T-cell (primary cell): ENCODE results near the gene LSS. TPM values are rescaled to one million over a fixed set of nuclear protein-coding genes. Genes with fewer than 3 reads are reported as not detected.
A peak's percentile ranks its signal among the peaks of the same experiment; 100 is the strongest.

Experiments used
- ATAC-seq, 4 experiments: fragments of 200-7000 bp in 3 of 4; fragments of 150-1000 bp in 1 of 4; cut with Tn5 transposase; replicated peaks in 1 of 4; 1 replicate in 3 of 4; 2 replicates in 1 of 4; pipeline ENCODE4 v1.10.0; 2021; ENCODE audit warnings: moderate library complexity in 3 of 4, mild to moderate bottlenecking in 2 of 4, moderate number of reproducible peaks in 1 of 4
- CTCF ChIA-PET, 2 donors: fragments of 300-600 bp; sonication (Branson Sonifier 250); formaldehyde crosslinking; loops; one replicate each; lab custom pipeline; 2022; ENCODE audit warnings: antibody characterized with exemption in 2 of 2; lab: Charles Lee
- POLR2A ChIA-PET, 2 donors: fragments of 300-600 bp; sonication (Branson Sonifier 250); formaldehyde crosslinking; loops; one replicate each; lab custom pipeline; 2022; ENCODE audit warnings: antibody characterized with exemption in 2 of 2; lab: Charles Lee
- DNase-seq, 35 experiments: peaks; one replicate each; pipeline versions ENCODE4 v3.0.0 to v3.0.0-alpha.2; 2013 to 2023
- H3K27ac ChIP-seq: one replicate; pipeline ENCODE4 v1.5.1; 2013; ENCODE audit warnings: low read length
- H3K27me3 ChIP-seq, 2 experiments: replicated peaks in 1 of 2; 1 replicate in 1 of 2; 2 replicates in 1 of 2; pipeline versions ENCODE4 v1.6.1 to v1.7.0; 2013; ENCODE audit warnings: low read length in 1 of 2, mixed read lengths in 1 of 2; ENCODE audit not compliant: control insufficient read depth in 2 of 2, insufficient read depth in 2 of 2; ENCODE audit errors: extremely low read depth in 1 of 2
- H3K36me3 ChIP-seq, 2 donors: 1 replicate in 1 of 2; 2 replicates in 1 of 2; pipeline versions ENCODE4 v1.6.1 to v1.7.0; 2013; ENCODE audit warnings: low read length in 1 of 2; ENCODE audit not compliant: control insufficient read depth in 2 of 2, insufficient read depth in 1 of 2; ENCODE audit errors: extremely low read depth in 1 of 2
- H3K4me1 ChIP-seq, 2 experiments: 1 replicate in 1 of 2; 2 replicates in 1 of 2; pipeline versions ENCODE4 v1.6.1 to v1.7.0; 2013; ENCODE audit warnings: low read length in 2 of 2, mixed read lengths in 1 of 2; ENCODE audit not compliant: insufficient read depth in 2 of 2, control insufficient read depth in 1 of 2; ENCODE audit errors: extremely low read depth in 1 of 2
- H3K4me3 ChIP-seq, 2 donors: 1 replicate in 1 of 2; 2 replicates in 1 of 2; pipeline versions ENCODE4 v1.5.1 to v1.7.0; 2013; ENCODE audit warnings: mild to moderate bottlenecking in 2 of 2, low read length in 1 of 2, moderate library complexity in 1 of 2; ENCODE audit not compliant: control insufficient read depth in 1 of 2; ENCODE audit errors: extremely low read depth in 1 of 2
- H3K9me3 ChIP-seq: 2 replicates; pipeline ENCODE4 v1.7.0; 2013
- H3K27ac Mint-ChIP-seq, 2 donors: one replicate each; pipeline ENCODE4 v1.8.0; 2020 to 2021; ENCODE audit warnings: mild to moderate bottlenecking in 2 of 2, mixed read lengths in 2 of 2
- H3K27me3 Mint-ChIP-seq, 2 donors: one replicate each; pipeline ENCODE4 v1.8.0; 2021 to 2022; ENCODE audit warnings: mixed read lengths in 2 of 2
- H3K36me3 Mint-ChIP-seq: one replicate; pipeline ENCODE4 v1.8.0; 2021; ENCODE audit warnings: mixed read lengths
- H3K4me1 Mint-ChIP-seq, 3 donors: one replicate each; pipeline ENCODE4 v1.8.0; 2020 to 2022; ENCODE audit warnings: mixed read lengths in 3 of 3, mild to moderate bottlenecking in 1 of 3
- H3K4me3 Mint-ChIP-seq, 3 donors: one replicate each; pipeline ENCODE4 v1.8.0; 2020 to 2022; ENCODE audit warnings: mild to moderate bottlenecking in 3 of 3, mixed read lengths in 3 of 3, moderate library complexity in 3 of 3
- H3K9me3 Mint-ChIP-seq, 3 donors: one replicate each; pipeline ENCODE4 v1.8.0; 2020 to 2022; ENCODE audit warnings: mixed read lengths in 3 of 3
- WGBS: methylation state at CpG from one replicate; pipeline ENCODE4 v1.1.5; 2013; ENCODE audit warnings: missing lambda C conversion rate; ENCODE audit not compliant: insufficient coverage; 5-methylcytosine and 5-hydroxymethylcytosine counted together
- total RNA-seq, 35 experiments: library from RNA in 6 of 35; stranded (reverse) in 6 of 35; fragments of 120-200 nt in 1 of 35; gene quantifications; one replicate each; pipeline versions ENCODE4 v1.2.1 to v1.2.4 and lab custom pipeline; 2013 to 2026

The LSS gene
- total RNA-seq, 5 donors from 2014 or later (not counting 1 experiment from before 2014, with no cell fraction given) = 41.3 to 63.0 (median 49.4) TPM

GRCh38 chr21:46194374-46195334, 33.9 kb downstream of the LSS start:
- peaks cover 21 to 37% of the 10 kb centered on the region in 2 donors for H3K36me3 ChIP-seq
- H3K27me3 ChIP-seq = no peaks in the 10 kb centered on the region
- Mint-ChIP-seq H3K9me3 (no peaks in the 10 kb centered on the region), H3K36me3 (peaks cover 39% of the 10 kb centered on the region), H3K27ac (no peak overlapping the region), H3K27me3 (no peaks in the 10 kb centered on the region), H3K4me3 (no peak overlapping the region), H3K4me1 (no peaks in the 10 kb centered on the region)
- H3K27ac ChIP-seq = no peak overlapping the region
- no peaks in the 10 kb centered on the region for H3K4me1 ChIP-seq
- H3K4me3 ChIP-seq = no peak overlapping the region
- ATAC-seq (no peak), DNase-seq (peak in 1 of 35 experiments; percentile 3)
- 98% methylated on average over 28 of the region's 34 CpGs for WGBS
- CTCF ChIA-PET = no interaction called here
- POLR2A ChIA-PET = no interaction called here
- no peaks in the 10 kb centered on the region for H3K9me3 ChIP-seq

DNA sequence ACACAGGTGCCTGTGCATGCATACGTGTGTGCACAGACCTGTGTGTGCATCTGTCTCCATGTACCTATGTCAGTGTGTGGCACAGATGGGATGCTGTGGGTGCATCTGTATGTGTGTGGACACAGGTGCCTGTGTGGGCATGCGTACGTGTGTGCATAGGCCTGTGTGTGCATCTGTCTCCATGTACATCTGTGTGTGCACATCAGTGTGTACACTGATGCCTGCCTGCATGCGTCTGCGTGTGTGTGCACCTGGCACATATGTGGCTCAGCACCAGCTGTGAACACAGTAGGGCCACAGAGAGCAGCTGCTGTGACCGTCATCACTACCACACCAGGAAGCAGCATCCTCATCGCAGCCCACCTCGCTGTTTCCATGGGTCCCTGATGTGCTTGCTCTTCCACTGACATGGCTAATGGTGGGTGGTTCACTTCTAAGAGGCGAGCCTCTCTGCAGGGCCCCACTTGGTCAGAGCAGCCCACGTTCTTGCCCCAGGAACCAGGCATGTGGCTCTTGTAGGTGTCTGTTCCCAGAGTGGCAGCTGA, 34.7 kb downstream of the LSS start:
- DNase-seq = peak in 1 of 35 experiments; percentile 10

DNA sequence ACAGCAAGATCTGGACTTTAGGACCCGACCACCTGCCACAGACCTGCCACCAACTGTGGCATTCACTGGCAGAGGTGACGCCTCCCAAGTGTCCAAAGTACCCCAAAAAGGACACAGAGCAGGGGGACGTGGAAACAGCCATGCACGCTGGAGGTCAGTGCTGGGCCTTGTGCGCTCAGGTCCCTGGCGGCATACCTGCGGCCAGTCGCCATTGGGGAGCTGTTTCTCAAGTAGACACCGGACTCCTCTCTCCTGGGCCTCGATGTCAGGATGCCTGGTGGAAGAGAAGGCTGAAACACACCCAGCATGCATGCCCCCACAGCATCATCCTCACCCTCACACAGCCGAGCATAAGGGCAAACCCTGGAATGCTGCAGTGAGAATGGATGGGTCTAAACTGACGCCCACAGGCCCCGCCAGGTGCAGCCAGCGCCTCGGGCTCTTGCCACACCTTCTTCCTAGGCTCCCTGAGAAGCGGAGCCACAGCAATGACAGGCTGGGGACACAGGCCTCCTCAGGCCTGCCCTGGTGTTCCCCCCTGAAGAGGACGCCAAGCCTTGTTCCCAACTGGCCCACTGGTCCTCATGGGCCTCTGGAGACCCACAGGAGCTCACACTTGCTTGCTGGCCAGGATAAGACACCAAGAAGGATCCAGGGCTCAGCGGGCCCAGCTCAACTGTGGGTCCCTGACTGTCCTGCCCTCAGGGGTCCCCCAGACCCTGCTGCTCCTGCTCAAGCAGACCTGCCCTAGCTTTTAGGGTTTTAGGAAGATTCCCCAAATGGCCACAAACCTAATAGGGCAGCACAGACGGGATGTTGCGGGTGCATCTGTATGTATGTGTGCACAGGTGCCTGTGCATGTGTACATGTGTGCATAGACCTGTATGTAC, 36.6 kb downstream of the LSS start:
- ChIA-PET CTCF (no interaction called here), POLR2A (no interaction called here)
- ATAC-seq (no peak), DNase-seq (peak in 1 of 35 experiments; percentile 3)
- Histone ChIP-seq H3K9me3 (no peaks in the 10 kb centered on the region), H3K27me3 (no peaks in the 10 kb centered on the region), H3K4me1 (no peaks in the 10 kb centered on the region), H3K4me3 (no peak overlapping the region), H3K36me3 (peaks cover 20 to 39% of the 10 kb centered on the region in 2 donors), H3K27ac (no peak overlapping the region)
- no peaks in the 10 kb centered on the region for H3K4me1 Mint-ChIP-seq
- 96% methylated on average over 16 of the region's 20 CpGs for WGBS
- peaks cover 21% of the 10 kb centered on the region for H3K36me3 Mint-ChIP-seq
- H3K4me3 Mint-ChIP-seq = no peak overlapping the region
- H3K9me3 Mint-ChIP-seq = no peaks in the 10 kb centered on the region
- no peak overlapping the region for H3K27ac Mint-ChIP-seq
- no peaks in the 10 kb centered on the region for H3K27me3 Mint-ChIP-seq

More for the DNA sequence above, 34.7 kb downstream of the LSS start:
- Histone ChIP-seq H3K27me3 (no peaks in the 10 kb centered on the region), H3K9me3 (no peaks in the 10 kb centered on the region), H3K27ac (no peak overlapping the region), H3K36me3 (peaks cover 20 to 37% of the 10 kb centered on the region in 2 donors), H3K4me3 (no peak overlapping the region), H3K4me1 (no peaks in the 10 kb centered on the region)
- Mint-ChIP-seq H3K9me3 (no peaks in the 10 kb centered on the region), H3K27ac (no peak overlapping the region), H3K4me3 (no peak overlapping the region), H3K36me3 (peaks cover 32% of the 10 kb centered on the region), H3K4me1 (no peaks in the 10 kb centered on the region), H3K27me3 (no peaks in the 10 kb centered on the region)
- ChIA-PET CTCF (no interaction called here), POLR2A (no interaction called here)
- no peak for ATAC-seq
- WGBS = 98% methylated on average over 4 of the region's 10 CpGs

- Histone ChIP-seq H3K27me3 (no peaks in the 10 kb centered on the region), H3K4me1 (no peaks in the 10 kb centered on the region), H3K27ac (no peak overlapping the region), H3K9me3 (no peaks in the 10 kb centered on the region), H3K36me3 (peaks cover 20 to 33% of the 10 kb centered on the region in 2 donors), H3K4me3 (no peak overlapping the region)
- ChIA-PET POLR2A (no interaction called here), CTCF (no interaction called here)
- DNase-seq (no peak), ATAC-seq (no peak)
- 96% methylated on average over 3 of the region's 4 CpGs for WGBS
- Mint-ChIP-seq H3K4me1 (no peaks in the 10 kb centered on the region), H3K27me3 (no peaks in the 10 kb centered on the region), H3K27ac (no peak overlapping the region), H3K4me3 (no peak overlapping the region), H3K36me3 (peaks cover 14% of the 10 kb centered on the region), H3K9me3 (no peaks in the 10 kb centered on the region)
These were observed 37.3 kb downstream of the LSS start for GRCh38 chr21:46191257-46191685.

DNA sequence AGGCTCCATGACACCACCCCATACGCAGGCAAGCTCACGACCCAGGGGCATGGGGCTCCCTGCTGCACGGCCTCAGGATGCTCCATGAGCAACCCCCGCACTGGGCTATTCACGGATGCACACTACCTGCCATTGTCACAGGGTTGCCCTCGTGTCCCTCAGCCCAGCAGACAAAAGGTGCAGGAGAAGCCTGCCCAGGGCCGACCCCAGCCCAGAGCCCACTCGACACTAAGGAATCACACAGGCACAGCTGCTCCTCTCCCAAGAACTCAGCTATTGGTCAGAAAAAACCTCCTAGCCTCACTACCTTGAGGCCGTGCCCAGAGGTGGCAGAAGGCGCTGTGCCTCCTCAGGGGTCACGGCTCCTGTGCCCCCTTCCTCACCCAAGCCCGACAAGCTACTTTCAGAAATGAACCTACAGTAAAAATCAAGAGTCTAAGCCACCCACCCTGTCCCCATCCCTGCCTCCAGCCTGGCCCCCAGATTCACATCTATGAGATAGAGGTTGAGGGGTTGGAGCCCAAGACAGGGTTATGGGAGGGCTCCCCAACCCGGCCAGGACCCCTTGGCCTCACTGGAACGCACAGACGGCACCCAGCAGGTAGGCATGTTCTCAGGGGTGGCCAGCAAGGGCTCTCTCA, 38.0 kb downstream of the LSS start:
- no peaks in the 10 kb centered on the region for H3K4me1 ChIP-seq
- H3K36me3 ChIP-seq = peaks cover 15 to 27% of the 10 kb centered on the region in 2 donors
- ATAC-seq (no peak), DNase-seq (no peak)
- peaks cover 12% of the 10 kb centered on the region for H3K36me3 Mint-ChIP-seq
- CTCF ChIA-PET = interaction anchor here in 1 of 2 donors (0.6 kb wide), 1 partner anchor 15 kb away, joined by 3 read pairs; no protein-coding TSS in a partner anchor
- no peak overlapping the region for H3K4me3 Mint-ChIP-seq
- H3K9me3 Mint-ChIP-seq = no peaks in the 10 kb centered on the region
- no peak overlapping the region for H3K4me3 ChIP-seq
- H3K27ac ChIP-seq = no peak overlapping the region
- H3K27me3 Mint-ChIP-seq = no peaks in the 10 kb centered on the region
- H3K27me3 ChIP-seq = no peaks in the 10 kb centered on the region
- POLR2A ChIA-PET = no interaction called here
- H3K9me3 ChIP-seq = no peaks in the 10 kb centered on the region
- 89% methylated on average over 11 of the region's 15 CpGs for WGBS
- no peak overlapping the region for H3K27ac Mint-ChIP-seq
- H3K4me1 Mint-ChIP-seq = peaks cover 0 to 1% (median under 1%) of the 10 kb centered on the region in 3 donors
